ACHN (cell line): ENCODE results near the gene OLR1.
"Not testable (repeated sequence)": the region's sequence is repeated elsewhere in the genome, so short reads cannot be mapped to it uniquely, and the experiment has no call there.

Source experiments
- DNase-seq: peaks from one replicate; pipeline ENCODE4 v3.0.0-alpha.2; 2015
- in situ Hi-C: cut with HindIII; loops from 2 replicates; pipeline ENCODE4 v1.10.0; 2017; ENCODE audit warnings: low sequenced_read_pairs, low pct_ligation_motif_present, low pct_unique_long_range_greater_than_20kb

Gene OLR1

GRCh38 chr12:10196210-10196609 lies 24.3 kb upstream of the OLR1 start:
- in situ Hi-C loops: no loop called here
- DNase-seq: no peak

DNA sequence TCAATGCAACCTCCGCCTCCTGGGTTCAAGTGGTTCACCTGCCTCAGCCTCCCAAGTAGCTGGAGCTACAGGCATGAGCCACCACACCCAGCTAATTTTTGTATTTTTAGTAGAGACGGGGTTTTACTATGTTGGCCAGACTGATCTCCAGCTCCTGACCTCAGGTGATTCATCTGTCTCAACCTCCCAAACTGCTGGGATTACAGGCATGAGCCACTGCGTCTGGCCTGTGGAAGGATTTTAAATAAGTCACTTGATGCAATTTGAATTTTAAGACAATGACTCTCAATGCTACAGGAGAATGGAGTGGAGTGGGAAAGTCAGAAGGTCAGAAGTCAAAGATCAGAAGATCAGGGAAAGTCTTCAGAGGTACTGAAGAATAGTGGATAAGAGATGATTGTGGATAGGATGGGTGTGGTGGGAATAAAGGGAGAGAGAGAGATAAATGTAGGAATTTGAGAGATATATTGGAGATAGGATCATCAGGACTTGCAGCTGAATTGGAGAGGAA lies 22.3 kb upstream of the OLR1 start:
- no peak for DNase-seq
- in situ Hi-C loops: no loop called here

DNA sequence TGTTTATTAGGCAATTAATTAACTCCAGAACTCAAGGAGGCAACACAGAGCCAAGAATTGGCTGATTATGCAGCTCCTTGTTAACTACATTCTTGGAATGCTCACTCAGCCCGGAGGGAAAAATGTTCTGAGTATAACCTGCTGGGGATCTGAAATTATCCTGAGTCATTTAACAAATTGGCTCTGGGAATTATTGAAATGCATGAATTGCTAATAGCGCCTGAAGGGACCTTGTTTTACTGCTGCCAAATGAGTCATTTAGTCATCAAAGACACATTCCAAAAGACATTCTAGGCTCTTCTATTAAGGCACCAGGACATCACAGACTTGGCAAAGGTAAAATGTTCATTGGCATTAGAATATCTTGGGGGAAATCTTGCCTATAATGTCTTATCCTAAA lies 19.9 kb upstream of the OLR1 start:
- DNase-seq: no peak
- in situ Hi-C loops: no loop called here

GRCh38 chr12:10190558-10191388 lies 18.8 kb upstream of the OLR1 start:
- peak; percentile 76 for DNase-seq

DNA sequence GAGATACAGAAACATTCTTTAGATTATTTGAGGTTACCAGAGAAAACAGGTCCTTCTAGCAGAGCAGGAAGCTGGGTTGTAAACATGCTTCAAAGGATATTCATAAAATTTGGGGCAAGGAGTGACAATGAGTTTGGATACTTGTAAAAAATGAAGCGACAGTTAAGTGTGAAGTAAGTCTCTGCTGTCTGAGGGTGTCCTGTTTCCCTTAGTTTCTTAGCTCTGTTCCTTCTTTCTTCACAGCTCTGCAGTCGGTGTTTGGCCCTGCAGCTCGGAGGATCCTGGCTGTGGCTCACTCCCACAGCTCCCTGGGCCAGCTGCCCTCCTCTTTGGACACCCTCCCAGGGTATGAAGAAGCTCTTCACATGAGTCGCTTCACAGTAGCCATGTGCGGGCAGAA lies 17.7 kb upstream of the OLR1 start:
- no peak for DNase-seq

More at GRCh38 chr12:10190558-10191388, 18.8 kb upstream of the OLR1 start:
- in situ Hi-C loops: no loop called here

GRCh38 chr12:10186958-10187357 lies 15.0 kb upstream of the OLR1 start:
- DNase-seq, in situ Hi-C loops: not testable (repeated sequence)

More for the DNA sequence above, 17.7 kb upstream of the OLR1 start:
- in situ Hi-C loops: no loop called here

DNA sequence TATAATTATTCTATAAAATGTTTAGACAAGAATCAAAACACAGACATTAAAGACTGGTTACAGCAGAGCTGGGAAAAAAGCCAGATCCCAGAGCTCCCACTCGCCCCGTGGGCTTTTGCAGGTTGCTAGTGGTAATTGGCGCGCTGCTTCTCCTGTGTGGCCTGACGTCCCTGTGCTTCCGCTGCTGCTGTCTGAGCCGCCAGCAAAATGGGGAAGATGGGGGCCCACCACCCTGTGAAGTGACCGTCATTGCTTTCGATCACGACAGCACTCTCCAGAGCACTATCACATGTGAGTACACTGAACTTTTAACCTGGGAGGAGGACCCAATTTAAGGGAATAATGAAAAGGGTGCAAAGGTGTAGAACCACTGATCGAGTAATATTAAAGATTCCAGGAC lies 14.4 kb upstream of the OLR1 start:
- in situ Hi-C loops: no loop called here
- DNase-seq: no peak

- no peak for DNase-seq
- in situ Hi-C loops: no loop called here
Observed at GRCh38 chr12:10184261-10184843, 12.4 kb upstream of the OLR1 start.

DNA sequence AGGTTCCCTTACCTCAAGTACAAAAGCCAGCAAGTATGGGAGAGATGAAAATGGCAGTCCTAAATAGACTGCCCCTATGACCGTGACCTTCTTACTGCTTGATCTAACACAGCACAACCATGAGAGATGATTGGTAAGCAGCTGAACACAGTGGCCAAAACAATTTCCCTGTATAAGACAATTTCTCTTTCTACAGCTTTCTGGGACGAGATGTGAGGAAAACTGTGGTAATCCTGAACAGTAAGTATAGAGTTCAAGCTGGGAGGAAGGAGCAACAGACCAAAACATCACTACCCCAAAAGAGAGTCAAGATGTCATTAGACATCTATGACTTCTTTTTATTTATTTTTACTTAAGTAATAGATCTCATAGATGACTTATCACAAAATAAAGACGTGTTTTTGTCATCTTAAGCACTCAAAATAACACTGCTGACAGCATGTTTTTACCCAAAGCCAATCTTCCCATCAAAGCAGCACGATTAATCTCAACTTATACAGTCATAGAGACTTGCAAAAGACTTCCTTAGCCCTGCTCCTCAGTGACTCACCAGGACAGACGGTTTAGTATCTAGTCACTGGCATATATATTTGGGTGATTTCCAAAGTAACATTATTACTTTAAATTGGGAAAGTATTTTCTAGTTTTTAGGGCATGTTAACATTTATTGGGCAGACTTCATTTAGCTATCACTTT lies 10.6 kb upstream of the OLR1 start:
- in situ Hi-C loops: no loop called here
- no peak for DNase-seq

DNA sequence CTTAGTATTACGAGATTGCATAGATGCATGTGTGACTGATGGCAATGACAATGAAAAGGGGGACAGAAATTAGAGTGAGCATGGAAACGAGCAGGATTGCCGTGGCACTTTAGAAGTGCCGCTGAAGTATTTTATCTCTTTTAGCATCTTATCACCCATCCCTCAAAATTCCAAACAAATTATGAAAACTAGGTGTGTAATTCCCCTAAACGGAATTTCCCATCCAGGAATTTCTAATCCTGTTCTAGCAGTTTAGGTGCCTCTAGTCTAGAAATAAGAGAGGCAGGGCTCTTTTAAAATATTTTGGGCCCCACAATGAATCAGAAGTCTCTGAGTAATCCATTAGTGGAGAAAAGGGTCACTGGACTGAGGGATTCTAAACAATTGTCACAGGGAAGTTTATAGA lies 7.8 kb upstream of the OLR1 start:
- in situ Hi-C loops: no loop called here

GRCh38 chr12:10178821-10179220 lies 6.9 kb upstream of the OLR1 start, which contains the start of gene TMEM52B:
Gene TMEM52B, plus strand, starts transcription at chr12:10179032. Its CDS starts 543 bp downstream, at chr12:10179575.
- in situ Hi-C loops: no loop called here
- no peak for DNase-seq

More for the DNA sequence above, 7.8 kb upstream of the OLR1 start:
- DNase-seq: no peak

DNA sequence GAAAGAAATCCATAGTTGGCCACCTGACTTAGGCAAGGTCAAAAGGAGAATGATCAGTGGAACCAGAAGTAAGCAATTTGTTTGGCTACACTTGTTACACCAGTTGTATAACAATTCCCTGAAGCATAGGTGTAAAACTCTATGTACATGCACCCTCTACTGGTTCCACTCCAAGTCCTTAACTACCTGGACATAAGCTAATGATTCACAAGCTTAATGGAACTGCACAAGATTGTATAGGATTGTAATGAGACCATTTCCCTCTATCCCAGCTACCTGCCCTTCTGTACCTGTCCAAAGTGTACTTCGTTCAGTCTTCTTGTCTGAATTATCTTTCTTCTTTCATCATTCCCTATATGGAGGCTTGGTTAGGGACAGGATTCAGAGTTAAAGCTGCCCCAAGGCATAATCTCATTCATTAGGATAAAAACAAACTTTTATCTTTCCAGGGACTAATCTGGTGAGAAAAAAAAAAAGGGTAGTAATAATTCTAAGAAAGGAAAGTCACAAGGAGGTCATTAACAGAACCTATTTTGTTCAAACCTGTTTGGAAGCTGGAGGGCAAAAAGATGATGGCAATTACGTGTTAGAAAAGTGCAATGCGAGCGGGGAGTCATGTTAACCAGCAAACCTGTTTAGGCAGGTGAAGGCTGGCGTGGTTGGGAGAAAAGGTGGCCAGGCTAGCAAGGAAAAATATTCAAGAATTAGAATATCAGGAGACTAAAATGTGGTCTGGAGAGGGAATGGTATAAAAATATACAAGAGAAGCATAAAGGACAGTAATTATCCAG lies 4.1 kb upstream of the OLR1 start:
- no peak for DNase-seq
- in situ Hi-C loops: no loop called here

GRCh38 chr12:10174986-10175614 lies 3.2 kb upstream of the OLR1 start:
- no peak for DNase-seq
- in situ Hi-C loops: no loop called here

DNA sequence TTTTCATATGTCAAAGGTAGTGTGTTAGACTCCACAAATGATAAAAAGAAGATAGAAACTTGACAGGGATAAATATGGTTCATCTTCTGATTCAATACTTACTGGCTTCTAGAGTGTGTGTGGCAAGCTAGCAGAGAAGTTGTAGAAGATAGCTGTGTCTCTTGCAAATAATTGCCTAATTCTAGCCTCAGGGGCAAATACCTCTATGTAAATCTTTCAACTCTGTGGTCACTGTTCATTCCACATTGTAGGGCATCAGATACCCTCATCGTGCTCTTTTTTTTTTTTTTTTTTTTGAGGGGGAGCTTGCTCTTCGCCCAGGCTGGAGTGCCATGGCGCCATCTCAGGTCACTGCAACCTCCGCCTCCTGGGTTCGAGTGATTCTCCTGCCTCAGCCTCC lies 1.7 kb downstream of the OLR1 start:
- in situ Hi-C loops: no loop called here
- no peak for DNase-seq

GRCh38 chr12:10169104-10169503 lies 2.8 kb downstream of the OLR1 start:
- in situ Hi-C loops: no loop called here
- DNase-seq: no peak

- DNase-seq: no peak
- in situ Hi-C loops: no loop called here
Observed at GRCh38 chr12:10167599-10167998, 4.3 kb downstream of the OLR1 start.

- in situ Hi-C loops: no loop called here
- no peak for DNase-seq
Observed at GRCh38 chr12:10165421-10165820, 6.5 kb downstream of the OLR1 start.

GRCh38 chr12:10163084-10163483 lies 8.8 kb downstream of the OLR1 start:
- no peak for DNase-seq
- in situ Hi-C loops: no loop called here
